Measurements from ENCODE around the gene GFAP. TPM values are rescaled to one million over a fixed set of nuclear protein-coding genes. Genes with fewer than 3 reads are reported as not detected.

The GFAP gene
- total RNA-seq, 4 donors from 2014 or later, result not detected

DNA sequence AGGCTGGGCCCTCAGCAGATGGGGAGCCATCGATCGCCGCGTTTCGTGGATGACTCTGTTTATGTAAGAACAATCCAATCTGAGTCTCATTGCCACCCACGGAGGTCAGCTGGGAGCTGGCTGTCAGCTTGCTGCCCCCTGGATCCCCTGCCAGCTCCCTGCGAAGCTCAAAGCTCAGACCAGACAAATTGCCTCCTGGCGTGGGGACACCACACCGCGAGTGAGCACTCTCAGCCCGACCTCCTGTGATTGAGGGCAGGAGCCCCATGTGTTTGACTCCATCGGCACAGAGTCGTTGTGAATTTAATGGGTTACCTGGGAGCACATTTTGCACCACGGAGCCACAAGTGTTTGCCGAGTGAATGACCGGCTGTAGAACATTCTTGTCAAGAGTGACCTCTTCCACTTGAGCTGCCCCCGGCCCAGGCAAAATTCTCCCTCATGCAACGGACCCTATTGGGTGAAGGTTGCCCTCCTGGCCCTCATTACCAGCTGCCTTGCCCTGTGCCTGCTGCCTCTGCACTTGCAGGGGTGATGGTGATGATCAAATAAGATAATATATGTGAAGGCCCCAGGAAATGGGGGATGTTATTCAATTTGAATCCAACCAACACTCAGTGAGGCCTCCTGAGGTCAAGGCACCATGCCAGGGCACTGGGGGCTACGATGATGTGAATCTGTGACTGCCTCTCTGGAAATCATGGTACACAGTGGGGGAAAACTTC is 7.6 kb upstream of the GFAP start:
- H3K9me3 ChIP-seq, result no peaks in the 10 kb centered on the region
- WGBS, 2 donors, result 80 to 90% methylated on average over 8 to 14 of the region's 19 CpGs
- H3K4me3 ChIP-seq, result no peak overlapping the region
- peaks cover 0 to 9% (median 0%) of the 10 kb centered on the region in 3 donors for H3K36me3 ChIP-seq
- intact Hi-C loops (cut with DNase I), result loop anchor here (5.0 kb wide), 1 partner anchor 99 kb away; no protein-coding TSS in a partner anchor
- H3K27me3 ChIP-seq, result no peaks in the 10 kb centered on the region
- TF ChIP-seq CTCF (IDR thresholded peaks at IDR 0.05), result no peak
- no peak for TF ChIP-seq POLR2A (IDR thresholded peaks at IDR 0.05)
- peaks cover 4 to 19% (median 7%) of the 10 kb centered on the region in 3 donors for H3K4me1 ChIP-seq
- no peak for DNase-seq
- H3K27ac ChIP-seq, result no peak overlapping the region

GRCh38 chr17:44922136-44922535 is 6.8 kb upstream of the GFAP start:
- TF ChIP-seq POLR2A (IDR thresholded peaks at IDR 0.05), result no peak
- TF ChIP-seq CTCF (IDR thresholded peaks at IDR 0.05), result no peak
- no peak for DNase-seq

DNA sequence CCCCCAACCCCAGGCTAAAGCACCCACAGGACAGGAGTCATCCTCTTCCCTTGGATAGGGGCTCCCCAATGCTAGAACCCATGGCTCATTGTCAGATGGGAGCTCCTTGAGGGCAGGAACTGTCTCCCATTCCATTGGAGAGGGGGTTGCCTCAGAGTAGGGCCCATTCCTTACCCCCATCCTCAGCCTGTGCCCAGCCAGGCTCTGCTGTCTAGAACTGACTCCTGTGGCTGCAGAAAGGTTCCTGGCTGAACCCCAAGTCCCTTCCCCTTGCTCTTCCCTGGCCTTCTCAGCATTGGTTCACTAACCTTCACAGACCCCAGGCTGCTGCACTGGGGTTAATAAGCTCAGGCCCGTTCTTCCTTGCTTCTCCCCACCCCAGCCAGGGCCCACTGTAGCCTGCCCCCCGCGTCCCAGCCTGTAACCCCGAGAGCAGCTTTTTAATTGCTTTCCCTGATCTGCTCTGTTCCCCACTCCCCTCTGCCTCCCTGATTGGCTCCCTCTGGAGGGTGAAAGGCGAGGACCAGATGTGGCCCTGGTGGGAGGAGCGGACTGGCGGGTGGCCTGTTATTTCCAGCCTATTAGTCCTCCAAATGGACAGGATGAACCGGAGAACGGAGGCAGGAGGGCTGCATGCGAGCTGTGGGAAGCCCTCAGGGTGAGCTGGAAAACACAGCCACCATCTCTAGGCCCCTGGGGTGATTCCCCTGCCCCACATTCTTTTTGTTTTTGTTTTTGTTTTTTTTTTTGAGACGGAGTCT is 6.0 kb upstream of the GFAP start:
- Histone ChIP-seq H3K4me1 (peaks cover 17 to 35% (median 23%) of the 10 kb centered on the region in 3 donors), H3K4me3 (no peak overlapping the region), H3K27me3 (no peaks in the 10 kb centered on the region), H3K27ac (no peak overlapping the region), H3K9me3 (no peaks in the 10 kb centered on the region), H3K36me3 (peaks cover 0 to 6% (median 0%) of the 10 kb centered on the region in 3 donors)
- intact Hi-C loops (cut with DNase I), result loop anchor here (5.0 kb wide), 1 partner anchor 101 kb away; no protein-coding TSS in a partner anchor
- no peak for TF ChIP-seq CTCF (IDR thresholded peaks at IDR 0.05)
- no peak for TF ChIP-seq POLR2A (IDR thresholded peaks at IDR 0.05)
- no peak for DNase-seq
- 70 to 73% methylated on average over 7 to 8 of the region's 11 CpGs for WGBS, 2 donors

More at GRCh38 chr17:44922136-44922535, 6.8 kb upstream of the GFAP start:
- Histone ChIP-seq H3K27ac (no peak overlapping the region), H3K4me1 (peaks cover 11 to 27% (median 14%) of the 10 kb centered on the region in 3 donors), H3K36me3 (peaks cover 0 to 6% (median 0%) of the 10 kb centered on the region in 3 donors), H3K27me3 (no peaks in the 10 kb centered on the region), H3K9me3 (no peaks in the 10 kb centered on the region), H3K4me3 (no peak overlapping the region)
- intact Hi-C loops (cut with DNase I), result loop anchor here (5.0 kb wide), 1 partner anchor 100 kb away; no protein-coding TSS in a partner anchor
- 83 to 92% methylated on average over 4 of the region's 6 CpGs for WGBS, 2 donors

GRCh38 chr17:44920565-44920940 is 5.3 kb upstream of the GFAP start:
- Histone ChIP-seq H3K27me3 (no peaks in the 10 kb centered on the region), H3K9me3 (no peaks in the 10 kb centered on the region), H3K4me3 (no peak overlapping the region), H3K27ac (no peak overlapping the region), H3K4me1 (peaks cover 21 to 43% (median 27%) of the 10 kb centered on the region in 3 donors), H3K36me3 (no peaks in the 10 kb centered on the region)
- 42 to 82% methylated on average over 2 to 7 of the region's 7 CpGs for WGBS, 2 donors
- no peak for DNase-seq
- intact Hi-C loops (cut with DNase I), result loop anchor here (5.0 kb wide), 1 partner anchor 102 kb away; no protein-coding TSS in a partner anchor
- TF ChIP-seq CTCF (IDR thresholded peaks at IDR 0.05), result no peak
- no peak for TF ChIP-seq POLR2A (IDR thresholded peaks at IDR 0.05)
